ENCODE data around the gene FMNL2.

Gene FMNL2

DNA sequence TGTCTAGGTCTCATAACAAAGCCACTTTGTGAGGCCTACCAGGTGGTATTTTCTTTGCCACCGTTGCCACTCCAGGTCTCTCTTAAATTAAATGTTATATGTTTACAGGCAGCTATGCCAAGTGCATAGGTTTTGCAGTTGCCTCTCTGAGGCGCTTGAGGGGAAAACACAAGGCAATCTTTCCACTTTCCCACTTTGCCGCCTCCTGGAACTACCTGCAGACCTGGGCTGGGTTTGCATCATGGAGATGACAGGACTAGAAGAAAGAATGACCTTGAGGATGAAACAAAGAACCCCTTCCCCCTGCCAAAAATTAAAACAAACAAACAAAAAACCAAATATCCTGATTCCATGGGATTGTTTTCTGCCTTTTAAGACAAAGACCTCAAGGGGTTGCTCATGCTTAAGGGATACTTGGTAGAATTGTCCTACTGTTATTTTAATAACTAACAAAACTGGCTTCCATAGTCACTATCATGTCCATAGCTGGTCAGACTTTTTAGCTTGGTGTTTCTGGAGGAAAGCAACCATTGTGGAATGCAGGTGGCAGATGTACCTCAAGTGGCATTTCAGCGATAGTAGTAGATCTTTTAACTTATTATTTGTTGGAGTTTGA lies 222.4 kb downstream of the FMNL2 start:
- no peak for DNase-seq (ENCODE audit: low spot score)

DNA sequence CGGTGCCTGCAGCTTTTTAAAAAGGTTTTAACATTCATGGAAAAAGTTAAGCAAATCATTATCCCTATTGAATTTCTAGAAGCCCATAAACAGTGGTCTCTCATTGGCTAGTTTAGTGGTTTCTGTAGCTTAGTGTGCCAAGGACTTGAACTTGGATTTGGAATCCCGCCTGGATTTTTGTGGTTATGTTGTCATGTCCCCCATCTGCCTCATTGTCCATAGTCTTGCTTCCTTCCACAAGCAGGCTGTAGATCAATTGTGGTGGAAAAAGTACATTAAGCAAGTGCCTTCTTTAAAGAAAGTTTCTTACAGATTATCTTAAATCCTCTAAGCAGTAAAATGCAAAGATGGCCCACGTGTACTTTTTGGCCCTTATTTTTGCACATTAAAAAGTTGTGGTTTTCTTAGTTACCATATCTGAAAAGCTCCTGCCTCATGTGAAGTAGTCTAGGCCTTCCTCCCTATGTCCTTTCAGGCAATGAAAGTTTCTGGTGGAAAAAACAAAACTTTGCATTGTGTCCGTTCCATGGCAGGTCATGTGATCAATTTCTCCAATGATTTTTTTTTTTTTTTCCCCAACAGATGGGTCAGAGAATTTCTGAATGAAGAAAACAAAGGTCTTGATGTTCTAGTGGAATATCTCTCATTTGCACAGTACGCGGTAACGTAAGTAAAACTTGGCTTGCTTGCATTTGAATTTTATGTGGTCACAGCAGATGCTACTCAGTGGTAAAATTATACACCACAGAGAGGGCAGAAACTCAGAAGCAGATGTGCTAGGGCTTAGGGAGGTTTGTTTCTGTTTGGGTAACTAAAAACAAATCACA lies 223.4 kb downstream of the FMNL2 start:
- no peak for DNase-seq (ENCODE audit: low spot score)

DNA sequence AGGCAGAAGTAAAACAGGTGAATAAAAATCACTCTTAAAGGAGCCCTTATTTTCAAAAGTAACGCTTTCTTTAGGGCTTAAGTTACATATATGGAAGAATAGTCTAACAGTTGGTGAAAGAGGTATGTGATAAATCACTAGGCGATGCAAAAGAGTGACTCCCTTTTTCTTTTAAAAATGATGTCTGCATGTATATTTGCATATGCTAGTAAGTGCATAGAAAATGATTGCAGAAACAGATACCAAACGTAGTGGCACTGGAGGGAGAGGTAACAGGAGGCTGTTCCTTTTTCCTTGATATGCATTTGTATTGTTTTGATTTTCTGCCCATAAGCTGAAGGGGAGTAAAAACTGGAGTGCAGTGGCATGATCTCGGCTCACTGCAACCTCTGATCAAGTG lies 224.0 kb downstream of the FMNL2 start:
- no peak for DNase-seq (ENCODE audit: low spot score)

DNA sequence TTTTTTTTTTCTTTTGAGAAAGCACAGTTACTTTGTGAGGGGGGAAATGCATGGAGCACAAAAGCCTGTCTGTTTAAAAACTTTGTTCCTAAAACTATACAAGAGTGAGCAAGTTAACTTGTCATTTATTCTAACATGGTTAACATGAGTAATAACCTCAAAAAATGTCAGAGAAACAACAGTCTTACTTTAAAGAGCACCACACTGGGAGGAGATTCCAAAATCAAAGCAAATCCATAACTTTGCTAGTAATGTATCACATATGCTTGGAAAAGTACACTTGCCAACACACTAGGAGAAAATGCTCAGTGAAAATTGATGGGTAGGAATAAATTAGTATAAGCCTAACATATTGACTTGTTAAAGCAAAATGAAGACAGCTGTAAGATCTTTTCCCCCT lies 225.2 kb downstream of the FMNL2 start:
- DNase-seq (ENCODE audit: low spot score), result no peak

DNA sequence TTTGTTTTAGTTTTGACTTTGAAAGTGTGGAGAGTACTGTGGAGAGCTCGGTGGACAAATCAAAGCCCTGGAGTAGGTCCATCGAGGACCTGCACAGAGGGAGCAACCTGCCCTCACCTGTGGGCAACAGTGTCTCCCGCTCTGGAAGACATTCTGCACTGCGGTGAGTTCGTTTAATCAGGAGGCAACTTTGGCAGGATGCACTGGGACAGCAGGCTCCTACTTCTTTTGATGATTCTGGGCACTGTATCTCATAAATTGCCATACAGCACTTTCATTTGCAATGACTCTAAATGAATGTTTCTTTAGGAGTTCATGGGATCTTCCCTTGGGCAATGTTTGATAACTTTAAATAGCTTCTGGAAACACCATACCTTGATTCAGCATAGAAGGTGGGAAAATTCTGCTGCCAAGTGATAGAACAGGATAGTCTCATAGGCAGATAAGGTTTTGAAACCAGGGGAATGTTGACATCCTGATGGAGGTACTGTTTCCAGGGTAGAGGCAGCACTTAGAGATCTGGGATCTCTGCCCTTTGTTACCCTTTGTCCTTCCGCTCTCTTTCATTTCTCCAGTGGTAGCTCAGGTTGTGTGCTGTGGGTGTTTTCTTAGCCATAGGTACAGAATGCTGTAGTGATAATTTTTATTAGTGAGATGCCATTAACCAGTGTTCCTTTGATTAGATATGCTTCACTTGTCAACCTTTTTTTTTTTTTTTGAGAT lies 226.1 kb downstream of the FMNL2 start:
- DNase-seq (ENCODE audit: low spot score), result no peak

DNA sequence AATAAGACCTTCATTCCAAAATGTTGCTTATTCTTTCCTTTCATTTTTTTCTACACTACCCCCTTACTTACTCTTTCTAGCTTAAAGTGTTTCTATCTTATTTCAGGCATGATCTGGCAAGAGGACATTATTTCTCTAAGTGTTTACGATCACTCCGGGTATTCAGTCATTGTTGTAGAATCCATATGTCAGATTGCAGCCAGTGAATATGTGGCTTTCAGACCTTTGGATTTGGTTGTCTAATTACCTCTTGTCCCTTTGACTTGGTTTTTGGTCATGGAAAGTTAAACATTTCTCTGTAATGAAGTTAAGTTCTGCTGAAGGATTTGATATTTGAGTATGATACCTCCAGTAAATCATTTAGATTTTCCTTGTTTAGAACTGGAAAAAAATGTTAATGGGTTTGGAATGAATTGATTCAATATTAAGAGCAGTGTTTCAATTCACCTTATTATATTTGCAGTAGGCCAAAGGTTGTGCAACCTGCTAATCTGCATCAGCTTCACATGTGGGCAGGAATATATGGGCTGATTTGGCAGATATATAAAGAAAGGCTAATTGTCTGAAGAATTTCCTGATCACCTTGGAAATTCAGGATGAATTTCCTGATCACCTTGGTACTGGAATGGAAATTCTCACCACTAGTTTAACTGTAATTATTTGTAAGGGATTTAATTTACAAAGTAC lies 227.4 kb downstream of the FMNL2 start:
- DNase-seq (ENCODE audit: low spot score), result no peak

DNA sequence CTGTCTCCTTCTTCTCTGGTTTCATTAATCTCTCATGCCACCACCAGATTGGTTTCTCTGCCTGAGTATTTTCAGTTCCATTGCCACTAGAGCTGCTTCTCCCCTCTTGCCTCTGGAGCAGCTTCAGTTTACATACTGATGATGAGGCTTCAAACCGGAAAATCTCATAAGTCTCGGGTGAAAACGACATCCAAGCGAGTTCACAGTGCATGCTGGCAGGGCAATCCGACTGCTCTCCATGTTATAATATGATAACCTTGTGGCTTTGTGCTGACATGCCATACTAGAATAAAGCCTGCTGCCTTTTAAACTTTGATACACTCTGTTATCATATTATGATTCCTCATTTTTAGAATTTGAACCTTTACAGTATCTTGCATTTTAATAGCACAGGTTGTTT lies 228.8 kb downstream of the FMNL2 start:
- DNase-seq (ENCODE audit: low spot score), result no peak

DNA sequence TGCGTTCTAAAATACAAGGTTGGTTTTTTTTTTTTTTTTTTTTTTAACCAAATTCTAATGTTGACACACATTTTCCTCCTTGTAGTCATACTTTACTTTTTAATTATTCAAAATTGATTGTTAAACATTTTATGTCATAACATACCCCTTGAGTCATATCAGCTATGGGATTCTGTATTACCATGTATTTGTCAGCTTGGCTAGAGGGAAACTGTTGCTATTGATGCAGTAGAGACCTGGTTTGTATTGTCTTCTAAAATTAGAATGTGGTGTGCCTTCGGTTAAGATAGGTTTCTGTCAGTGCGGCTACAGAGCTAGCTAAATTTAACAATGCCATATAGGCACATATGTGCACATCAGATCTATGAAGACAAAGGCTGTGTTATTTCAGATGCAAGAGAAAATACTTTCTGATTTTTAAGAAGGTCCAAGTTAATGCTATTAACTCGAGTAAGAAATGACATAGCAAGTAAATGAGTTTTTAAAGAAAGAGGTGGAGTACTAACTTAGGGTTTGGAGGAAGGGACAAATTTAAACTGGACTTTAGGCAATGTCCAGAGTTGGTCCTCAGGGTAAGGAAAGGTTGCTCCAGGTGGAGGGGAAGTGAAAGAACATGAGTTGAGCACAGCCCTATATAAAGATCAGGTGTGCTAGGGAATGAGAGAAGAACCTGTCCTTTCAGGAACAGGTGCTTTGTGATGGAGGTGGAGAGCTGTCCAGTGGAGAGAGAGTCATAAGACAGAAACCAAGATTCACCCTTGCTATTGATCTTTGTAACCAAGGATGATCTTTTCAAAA lies 230.0 kb downstream of the FMNL2 start:
- DNase-seq (ENCODE audit: low spot score), result no peak

DNA sequence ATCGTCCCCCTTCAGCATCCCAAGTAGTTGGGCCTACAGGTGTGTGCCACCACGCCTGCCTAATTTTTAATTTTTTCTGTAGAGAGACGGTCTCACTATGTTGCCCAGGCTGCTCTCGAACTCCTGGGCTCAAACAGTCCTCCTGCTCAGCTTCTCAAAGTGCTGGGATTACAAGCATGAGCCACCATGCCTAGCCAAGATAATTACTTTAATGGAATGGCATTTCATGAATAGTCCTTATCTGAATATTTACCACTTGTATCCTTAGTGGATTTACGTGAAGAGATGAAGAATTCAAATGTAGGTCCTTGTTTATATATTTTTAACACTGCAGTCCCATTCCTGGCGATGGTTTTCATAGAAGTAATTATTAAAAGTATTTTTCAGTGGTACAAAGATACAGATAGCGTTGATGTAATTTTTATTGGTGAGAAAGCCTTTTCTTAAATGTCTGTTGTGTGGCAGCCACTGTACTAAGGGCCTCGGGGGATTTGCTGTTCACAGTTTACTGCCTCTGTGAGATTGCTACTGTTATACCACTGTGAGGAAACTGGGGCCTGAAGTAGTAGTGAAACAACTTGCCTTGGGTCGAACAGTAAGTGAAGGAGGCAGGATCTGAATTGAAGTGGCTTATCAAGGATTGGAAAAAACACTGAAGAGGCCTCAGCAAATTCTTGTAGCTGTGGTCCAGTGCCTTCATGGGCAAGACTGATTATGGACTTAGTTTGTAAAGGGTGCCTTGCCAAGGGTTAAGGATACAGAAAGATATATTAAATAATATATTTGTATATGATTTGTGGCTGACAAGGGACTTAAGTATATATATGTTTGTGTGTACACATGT lies 231.1 kb downstream of the FMNL2 start:
- no peak for DNase-seq (ENCODE audit: low spot score)

DNA sequence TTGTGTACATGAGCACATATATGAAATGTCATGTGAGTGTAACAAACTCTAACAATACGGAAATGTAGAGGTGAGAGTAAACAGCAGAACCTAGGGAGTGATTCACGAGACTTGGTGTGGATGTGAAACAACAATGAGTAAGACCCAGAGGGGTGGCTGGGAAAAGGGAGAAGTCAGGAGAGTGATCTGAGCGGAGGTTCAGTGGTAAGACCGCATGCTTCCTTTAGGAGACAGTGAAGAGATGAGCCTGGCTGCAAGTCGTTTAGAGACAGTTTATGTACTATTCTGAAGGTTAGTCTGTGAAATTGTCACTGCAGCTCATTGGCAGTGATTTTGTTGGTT lies 231.7 kb downstream of the FMNL2 start:
- no peak for DNase-seq (ENCODE audit: low spot score)

DNA sequence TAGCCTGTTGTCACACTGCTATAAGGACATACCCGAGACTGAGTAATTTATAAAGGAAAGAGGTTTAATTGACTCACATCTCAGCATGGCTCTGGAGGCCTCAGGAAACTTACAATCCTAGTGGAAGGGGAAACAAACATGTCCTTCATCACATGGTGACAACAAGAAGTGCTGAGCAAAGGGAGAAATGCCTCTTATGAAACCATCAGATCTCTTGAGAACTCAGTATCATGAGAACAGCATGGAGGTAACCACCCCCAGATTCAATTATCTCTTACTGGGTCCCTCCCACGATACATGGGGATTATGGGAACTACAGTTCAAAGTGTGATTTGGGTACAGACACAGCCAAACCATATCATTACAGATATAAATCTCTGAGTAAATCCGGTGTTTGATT lies 233.6 kb downstream of the FMNL2 start:
- DNase-seq (ENCODE audit: low spot score), result no peak

DNA sequence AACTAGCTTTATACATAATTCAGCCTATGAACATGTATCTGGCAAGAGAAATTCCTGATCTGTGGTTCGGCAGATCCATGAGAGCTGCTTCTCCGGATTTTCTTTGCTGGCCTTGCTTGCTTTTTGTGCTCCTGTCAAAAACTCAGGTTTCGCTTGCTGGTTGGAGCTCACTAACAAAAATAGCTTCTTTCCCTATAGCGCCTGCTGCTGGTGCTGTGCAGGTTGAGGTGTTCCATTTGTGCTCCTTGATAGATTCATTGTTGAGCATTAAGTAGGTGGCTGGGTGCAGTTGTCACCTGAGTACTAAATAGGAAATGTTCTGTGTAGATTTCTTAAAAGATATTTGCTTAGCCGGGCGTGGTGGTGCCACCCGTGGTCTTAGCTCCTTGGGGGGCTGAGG lies 234.2 kb downstream of the FMNL2 start:
- DNase-seq (ENCODE audit: low spot score), result no peak

DNA sequence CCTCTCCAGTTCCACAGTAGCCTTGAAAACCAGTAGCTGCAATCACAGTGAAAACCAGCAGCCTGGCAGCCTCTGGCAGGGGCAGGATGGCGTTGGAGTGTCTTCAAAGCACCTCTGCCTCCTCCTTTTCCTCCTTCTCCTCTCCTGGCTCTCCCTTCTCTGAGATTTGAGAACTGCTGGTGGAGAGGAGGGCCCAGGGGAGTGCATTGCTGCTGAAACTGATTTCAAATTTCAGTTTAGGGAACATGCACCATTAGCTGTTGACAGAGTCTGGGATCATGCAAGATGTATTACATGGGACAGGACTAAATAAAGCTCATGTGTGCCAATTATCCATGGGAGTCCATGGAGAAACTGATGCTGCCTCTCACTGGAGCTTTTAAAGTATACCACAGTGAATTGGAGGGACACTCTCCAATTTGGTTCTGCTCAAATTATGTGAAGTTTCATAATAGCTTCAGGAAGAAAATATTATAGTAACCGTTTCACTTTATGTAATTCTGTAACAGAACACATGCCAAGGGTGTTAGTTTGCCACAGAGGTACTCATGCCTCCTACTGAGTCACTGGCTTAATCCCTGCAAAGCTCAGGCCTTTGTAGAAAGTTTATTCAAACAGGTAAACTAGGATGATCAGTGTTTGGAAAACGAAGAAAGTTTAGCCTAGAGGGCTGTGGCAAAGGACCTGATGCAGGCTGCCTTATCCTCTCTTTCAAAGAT lies 236.2 kb downstream of the FMNL2 start:
- DNase-seq (ENCODE audit: low spot score), result no peak

DNA sequence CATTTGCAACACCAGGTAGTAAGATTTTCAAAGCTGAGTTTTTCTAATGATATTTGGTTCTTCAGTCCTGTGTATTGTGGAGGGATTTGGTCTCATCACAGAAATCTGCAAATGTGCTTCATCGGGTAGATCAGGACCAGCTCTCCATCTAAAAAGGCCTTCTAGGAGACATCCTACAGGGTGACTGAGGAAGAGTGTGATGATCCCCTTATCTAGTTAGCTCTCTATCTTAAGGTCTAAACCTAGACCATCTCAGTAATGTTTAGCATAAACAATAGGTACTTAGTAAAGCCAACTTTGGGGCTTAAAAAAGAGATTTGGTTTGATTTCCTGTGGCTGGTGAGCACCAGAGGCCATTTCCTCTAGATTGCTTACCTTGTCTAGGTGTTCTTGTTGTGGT lies 237.1 kb downstream of the FMNL2 start:
- no peak for DNase-seq (ENCODE audit: low spot score)

DNA sequence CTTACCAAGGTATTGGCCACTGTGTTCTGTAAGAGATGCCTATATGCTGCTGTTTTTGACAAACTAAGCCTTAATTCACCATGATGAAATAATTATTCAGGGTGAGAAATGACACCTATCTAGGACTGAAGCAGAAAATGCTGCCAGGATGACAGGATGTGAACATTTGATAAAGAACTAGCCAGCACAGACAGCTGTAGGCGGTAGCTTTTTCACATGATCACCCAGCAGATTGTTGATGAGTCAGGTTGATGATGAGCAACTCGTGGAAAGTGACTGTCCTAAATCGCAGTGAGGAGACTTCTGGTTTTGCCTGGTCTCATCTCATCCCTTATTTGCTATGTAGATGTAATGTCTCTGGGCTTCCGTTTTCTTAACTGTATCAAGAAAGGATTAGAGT lies 238.2 kb downstream of the FMNL2 start:
- DNase-seq (ENCODE audit: low spot score), result no peak

DNA sequence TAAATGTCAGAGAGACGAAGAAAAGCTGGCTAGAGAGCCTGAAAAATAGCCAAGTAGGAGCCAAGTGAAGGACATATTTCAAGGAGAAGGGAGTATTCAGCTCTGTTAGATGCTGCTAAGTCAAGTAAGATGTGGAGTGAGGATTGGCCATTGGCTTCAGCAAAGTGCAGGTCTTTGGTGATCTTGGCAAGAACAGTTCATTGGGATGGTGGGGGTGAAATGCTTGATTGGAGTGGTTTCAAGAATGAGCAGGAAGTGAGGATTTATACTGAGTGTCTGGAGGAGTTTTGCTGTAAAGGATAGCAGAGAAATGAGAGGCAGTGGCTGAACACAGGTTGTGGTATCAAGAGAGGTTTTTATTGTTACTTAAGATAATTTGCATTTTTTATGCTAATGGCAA lies 242.6 kb downstream of the FMNL2 start:
- no peak for DNase-seq (ENCODE audit: low spot score)

DNA sequence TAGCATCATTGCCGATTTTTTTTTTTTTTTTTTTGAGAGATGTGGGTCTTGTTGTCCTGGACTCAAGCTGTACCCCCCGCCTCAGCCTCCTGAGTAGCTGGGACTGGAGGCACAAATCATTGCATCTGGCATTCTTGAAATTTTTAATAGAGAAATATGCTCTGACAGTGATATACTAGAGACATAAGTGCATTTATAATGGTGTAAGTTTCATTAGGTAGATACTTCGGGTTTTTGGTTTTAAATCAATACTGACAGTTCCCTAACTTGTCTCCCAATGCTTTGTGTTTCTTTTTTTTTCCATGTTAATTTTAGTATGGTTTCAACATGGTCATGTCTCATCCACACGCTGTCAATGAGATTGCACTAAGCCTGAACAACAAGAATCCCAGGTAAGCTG lies 243.6 kb downstream of the FMNL2 start:
- DNase-seq (ENCODE audit: low spot score), result no peak

DNA sequence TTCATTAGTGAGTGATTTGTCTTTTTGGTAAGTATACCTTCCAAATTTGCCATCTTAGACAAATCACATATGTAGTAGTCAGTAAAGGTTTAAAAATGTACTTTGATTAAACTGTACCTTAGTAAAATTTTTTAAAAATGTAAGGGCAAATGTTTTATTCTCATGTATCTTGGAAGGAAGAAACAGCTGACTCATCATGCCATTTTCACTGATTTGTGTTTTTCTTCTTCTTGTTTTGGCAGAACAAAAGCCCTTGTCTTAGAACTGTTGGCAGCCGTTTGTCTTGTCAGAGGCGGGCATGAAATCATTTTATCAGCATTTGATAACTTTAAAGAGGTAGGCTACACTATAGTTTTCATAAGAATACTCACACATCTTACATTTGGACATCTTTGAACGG lies 245.7 kb downstream of the FMNL2 start:
- DNase-seq (ENCODE audit: low spot score), result no peak

DNA sequence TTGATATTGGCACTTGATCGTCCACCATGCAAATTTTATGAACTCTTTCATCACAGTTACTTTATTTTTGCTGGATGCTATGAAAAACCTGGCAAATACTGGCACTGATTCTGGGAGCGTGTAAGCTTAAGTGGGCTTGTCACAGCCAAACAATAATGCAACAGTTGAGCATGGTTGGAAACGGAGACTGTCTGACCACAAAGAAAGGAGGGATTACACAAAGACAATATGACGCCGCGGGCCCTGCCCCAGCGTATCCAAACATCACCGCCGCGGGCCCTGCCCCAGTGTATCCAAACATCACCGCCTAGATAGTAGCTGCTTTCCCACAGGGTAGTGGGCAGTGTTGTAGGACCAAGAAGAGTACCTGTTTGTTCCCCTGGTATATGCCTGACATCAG lies 246.4 kb downstream of the FMNL2 start:
- DNase-seq (ENCODE audit: low spot score), result no peak

DNA sequence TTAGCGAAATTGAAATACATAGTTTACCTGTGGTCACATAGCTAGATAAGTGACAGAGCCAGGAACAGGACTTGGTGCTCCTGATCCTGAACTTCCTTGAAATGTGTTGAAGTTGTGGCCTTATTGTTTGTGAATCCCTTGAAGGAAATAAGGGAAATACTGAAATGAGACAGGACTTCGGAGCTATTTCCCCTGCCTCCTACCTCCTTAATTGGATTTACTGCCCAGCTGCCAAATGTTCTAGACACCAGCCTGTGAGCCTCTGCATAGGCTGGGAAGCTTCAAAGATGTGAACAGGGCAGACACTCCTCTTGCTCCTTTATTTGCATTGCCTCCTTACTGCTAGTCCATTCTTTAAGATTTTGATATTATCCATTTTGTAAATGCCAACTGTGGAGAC lies 247.1 kb downstream of the FMNL2 start:
- DNase-seq (ENCODE audit: low spot score), result no peak

All from CD4-positive, alpha-beta T cell treated with Interleukin-6 at 100 ng/mL for 8 hours (primary cell).